Right lobe of liver (tissue), 4 donors: ENCODE results near the gene POGLUT2.

Experiments
- CTCF ChIP-seq, 4 donors: fragments of 200-600 bp in 3 of 4; fragments of 450-650 bp in 1 of 4; IDR thresholded peaks; one replicate each; pipeline versions ENCODE4 v1.5.1 to v1.8.0; 2016 to 2022; ENCODE audit warnings: antibody characterized with exemption in 4 of 4, mild to moderate bottlenecking in 2 of 4
- POLR2A ChIP-seq: fragments of 450-650 bp; IDR thresholded peaks from one replicate; pipeline ENCODE4 v1.6.1; 2017; ENCODE audit warnings: antibody characterized with exemption, mild to moderate bottlenecking
- donor health status: DM: no; HTN: no; CAD: no.
- donor health status: DM: no; HTN: no; CAD: no.
- donor health status: DM: no; HTN: yes; CAD: no.

- TF ChIP-seq POLR2A, result peak; percentile 63
- TF ChIP-seq CTCF (IDR thresholded peaks at IDR 0.05), result peak; percentile 72 to 85 (median 78)
These were observed 1.6 kb upstream of the POGLUT2 start for GRCh38 chr13:102800145-102801041.
